Inferior parietal cortex (tissue), 1 donor: ENCODE measurements around the gene CST9.
"Not testable (repeated sequence)": the region's sequence is repeated elsewhere in the genome, so short reads cannot be mapped to it uniquely, and the experiment has no call there.

Experiments
- DNase-seq: peaks from one replicate; pipeline ENCODE4 v3.0.0-alpha.2; 2016; ENCODE audit errors: extremely low spot score

The CST9 gene

GRCh38 chr20:23623666-23624323 lies 18.1 kb upstream of the CST9 start:
- DNase-seq, result no peak

- DNase-seq, result no peak
Observed at GRCh38 chr20:23622839-23623343, 17.2 kb upstream of the CST9 start.

GRCh38 chr20:23622401-23622800 lies 16.7 kb upstream of the CST9 start:
- DNase-seq, result not testable (repeated sequence)

DNA sequence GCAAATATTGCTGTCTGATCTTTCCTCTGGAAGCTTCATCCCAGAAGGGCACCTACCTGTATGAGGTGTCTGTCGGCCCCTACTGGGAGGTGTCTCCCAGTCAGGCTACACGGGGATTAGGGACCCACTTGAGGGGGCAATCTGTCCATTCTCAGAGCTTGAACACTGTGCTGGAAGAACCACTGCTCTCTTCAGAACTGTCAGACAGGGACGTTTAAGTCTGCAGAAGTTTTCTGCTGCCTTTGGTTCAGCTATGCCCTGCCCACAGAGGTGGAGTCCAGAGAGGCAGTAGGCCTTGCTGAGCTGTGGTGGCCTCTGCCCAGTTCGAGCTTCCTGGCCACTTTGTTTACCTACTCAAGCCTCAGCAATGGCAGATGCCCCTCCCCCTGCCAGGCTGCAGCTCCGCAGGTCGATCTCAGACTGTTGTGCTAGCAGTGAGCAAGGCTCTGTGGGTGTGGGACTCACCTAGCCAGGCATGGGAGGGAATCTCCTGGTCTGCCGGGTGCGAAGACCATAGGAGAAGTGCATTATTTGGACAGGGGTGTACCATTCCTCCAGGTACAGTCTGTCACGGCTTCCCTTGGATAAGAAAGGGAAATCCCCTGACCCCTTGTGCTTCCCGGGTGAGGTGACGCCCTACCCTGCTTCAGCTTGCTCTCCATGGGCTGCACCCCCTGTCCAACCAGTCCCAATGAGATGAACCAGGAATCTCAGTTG lies 15.1 kb upstream of the CST9 start:
- not testable (repeated sequence) for DNase-seq

DNA sequence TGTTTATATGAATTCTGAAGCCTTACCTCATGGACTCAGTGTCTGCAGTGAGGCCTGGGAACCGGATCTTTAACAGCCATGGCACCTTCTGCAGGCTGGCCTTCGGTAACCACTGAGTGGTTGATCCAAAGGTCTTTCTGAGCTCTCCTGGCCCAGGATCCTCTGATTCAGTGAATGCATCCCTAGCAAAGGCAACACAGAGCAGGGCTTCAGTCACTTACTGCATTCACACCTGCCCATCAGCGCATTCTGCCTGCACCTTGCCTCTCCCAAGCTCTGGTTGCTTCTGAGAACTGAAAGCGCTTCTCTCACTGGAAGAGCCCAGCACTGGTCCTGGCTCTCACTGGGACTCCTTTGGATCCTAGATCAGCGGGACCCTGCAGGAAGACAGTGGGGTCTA lies 8.4 kb upstream of the CST9 start:
- DNase-seq, result no peak

DNA sequence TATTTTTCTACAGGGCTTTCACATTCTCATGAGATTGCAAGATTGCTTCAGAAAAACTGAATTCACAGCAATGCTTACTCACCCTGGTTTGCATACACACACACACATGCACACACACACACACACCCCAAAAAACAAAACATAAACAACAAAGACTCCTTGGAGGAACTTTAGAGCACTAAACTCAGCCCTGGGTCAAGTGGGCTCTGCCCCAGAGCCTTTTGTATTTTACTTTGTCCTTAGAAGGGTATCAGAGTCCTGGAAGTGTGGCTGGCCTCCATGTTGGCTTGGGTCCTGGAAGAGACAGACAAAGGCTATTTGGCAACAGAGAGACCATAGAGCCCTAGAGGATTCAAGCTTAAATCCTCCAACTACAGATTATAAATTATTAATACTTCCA lies 8.0 kb upstream of the CST9 start:
- no peak for DNase-seq

GRCh38 chr20:23612396-23612795 lies 6.7 kb upstream of the CST9 start:
- no peak for DNase-seq

GRCh38 chr20:23609486-23610109 lies 3.9 kb upstream of the CST9 start:
- DNase-seq, result no peak

DNA sequence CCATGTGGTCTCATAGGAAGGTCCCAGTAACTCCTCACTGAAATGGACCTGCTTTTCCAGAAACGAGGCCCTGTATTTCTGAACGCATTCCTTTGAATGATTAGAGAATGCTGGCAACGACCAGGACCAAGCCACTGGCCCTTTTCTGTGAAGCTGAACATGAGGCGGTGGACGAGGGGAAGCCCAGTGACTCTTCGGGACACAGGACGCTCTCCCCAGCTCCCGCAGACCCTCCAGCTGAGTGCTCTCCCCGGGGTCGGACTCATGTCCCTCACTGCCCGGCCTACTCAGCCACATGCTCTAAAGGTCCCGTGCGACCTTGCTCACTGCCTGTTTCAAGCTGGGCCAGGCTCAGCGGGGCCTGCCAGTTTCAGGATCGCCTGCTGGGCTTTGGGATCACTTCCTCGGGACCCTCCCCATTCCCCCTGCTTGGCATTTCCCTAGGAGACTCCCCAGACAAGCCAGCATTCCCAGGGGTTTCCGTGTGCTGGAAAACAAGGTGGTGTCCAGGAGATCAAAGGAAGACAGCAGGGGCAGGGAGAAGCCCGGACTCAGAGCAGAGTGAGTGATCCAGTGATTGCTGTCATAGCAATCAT lies 2.6 kb upstream of the CST9 start:
- DNase-seq, result no peak

DNA sequence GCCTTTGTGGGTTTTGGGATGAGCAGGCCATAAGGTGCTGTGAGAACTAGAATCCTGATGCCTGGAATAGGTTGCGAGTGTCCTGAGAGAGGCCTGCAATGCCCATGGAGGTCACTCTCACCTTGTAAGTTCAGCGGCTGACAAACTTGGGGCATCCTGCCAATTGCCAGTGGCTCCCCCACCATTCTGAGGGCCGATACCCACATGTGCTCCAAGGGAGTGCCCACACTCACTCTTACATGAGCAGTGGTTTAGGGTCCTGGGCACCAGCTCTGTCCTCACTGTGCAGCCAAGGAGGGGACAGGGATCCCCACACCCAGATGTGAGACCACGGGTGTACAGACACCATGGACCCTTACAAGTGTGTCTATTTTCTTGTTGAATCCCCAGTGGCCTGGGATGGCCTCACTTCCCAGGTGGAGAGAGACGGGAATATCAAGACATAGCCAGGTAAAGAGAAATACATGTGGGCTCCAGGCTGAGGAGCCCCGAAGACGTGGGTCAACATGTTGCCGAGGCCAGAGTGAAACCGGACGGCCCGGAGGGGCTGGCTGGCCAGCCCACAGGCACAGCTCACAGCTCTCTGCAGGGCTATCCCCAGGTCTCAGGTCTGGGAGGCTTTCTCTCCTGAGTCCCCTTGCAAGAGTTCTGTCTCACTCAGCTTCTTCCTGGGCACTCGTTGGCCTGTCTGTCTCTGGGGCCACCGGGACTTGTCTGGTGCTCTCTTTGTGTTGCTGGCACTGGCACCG lies 2.0 kb upstream of the CST9 start:
- DNase-seq, result no peak

DNA sequence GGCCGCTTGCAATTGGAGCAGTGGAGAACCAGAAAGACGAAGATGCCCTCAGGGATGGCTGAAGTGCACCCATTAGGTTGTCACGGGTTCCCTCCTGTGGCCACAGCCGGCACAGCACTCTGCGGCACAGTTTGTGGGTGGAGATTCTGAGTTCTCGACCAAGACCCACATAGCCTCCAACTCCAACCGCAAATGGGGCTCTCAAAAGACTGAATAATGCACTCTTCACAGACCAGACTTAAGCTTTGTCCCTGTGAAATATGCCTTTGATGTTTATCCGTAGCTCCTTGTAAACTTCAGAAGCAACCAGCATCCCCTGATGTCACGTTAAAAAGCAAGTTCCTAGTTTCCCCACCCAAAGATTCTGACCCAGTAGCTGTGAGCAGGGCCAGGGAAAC lies 934 bp upstream of the CST9 start:
- peak; percentile 83 for DNase-seq

DNA sequence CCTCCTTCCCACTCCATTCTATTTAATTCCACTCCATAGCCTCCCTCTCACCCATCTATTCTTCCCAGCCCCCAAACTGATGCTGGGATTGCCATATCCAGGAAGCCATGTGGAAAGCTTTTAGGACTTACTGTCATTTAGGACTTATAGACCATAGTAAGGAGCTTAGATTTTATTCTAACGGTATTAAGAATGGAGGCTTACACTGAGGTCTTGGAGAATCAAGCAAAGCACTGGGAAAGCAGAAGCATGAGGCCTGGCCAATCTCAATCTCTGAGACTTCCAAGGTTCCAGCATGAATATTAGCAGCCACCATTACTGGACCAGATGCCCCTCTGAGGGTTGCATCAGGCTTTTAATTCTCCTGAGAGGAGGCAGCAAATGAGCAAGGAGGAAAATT lies 1.4 kb downstream of the CST9 start:
- no peak for DNase-seq

DNA sequence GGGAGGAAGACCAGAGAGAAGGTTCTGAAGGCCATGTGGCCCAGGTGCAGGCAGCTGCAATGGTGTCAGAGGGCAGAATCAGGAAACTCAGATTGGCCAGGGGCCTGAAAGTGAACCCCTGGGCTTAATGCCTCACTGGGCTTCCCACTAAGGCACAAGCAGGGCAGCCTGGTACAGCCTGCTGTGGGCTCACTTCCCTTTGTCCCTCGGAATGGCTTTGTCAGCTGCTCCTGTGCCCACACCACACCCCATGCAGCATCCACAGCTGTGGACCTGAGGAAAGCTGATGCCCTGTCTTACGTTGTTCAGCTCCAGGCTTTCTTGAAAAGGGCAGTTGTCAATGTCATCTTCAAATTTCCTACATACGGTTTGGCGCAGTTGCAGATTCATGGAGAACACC lies 2.4 kb downstream of the CST9 start:
- no peak for DNase-seq

DNA sequence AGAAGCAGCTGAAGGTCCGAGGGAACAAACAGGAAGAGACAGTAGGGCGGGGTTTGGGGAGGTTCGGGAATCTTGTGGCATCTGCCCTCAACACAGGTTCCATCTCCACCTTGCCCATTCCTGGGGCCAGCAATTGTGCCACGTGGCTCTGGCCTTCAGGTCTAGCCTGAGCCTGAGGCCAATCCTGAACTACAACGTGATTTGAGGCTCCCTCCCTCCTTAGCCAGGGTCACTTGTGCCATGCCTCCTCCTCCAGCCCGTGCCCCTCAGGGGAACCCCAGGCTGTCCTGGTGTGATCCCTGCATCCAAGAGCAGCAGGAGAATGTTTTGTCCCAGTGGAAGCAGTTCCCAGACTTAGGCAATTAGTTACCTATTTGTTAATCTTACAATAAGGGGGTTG lies 3.0 kb downstream of the CST9 start:
- DNase-seq, result no peak

- no peak for DNase-seq
Observed at GRCh38 chr20:23602241-23602640, 3.5 kb downstream of the CST9 start.

DNA sequence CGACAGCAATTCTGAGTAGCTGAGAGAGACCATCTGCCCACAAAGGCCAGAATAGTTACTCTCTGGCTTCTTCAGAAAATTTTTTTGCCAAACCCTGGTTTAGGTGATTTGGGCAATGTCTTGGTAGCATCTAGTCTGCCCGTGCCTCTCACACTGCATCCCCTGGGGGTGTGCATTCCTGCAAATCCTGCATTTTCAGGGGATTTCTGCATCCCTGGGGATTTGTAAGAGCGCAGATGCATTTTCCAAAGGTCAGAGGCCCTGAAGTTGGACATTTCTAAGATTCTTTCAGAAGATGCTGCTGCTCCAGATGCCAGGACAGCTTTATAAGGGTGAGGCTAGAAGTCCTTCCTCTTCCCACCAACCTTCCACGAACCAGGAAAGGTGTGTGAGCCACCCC lies 4.0 kb downstream of the CST9 start:
- DNase-seq, result no peak

DNA sequence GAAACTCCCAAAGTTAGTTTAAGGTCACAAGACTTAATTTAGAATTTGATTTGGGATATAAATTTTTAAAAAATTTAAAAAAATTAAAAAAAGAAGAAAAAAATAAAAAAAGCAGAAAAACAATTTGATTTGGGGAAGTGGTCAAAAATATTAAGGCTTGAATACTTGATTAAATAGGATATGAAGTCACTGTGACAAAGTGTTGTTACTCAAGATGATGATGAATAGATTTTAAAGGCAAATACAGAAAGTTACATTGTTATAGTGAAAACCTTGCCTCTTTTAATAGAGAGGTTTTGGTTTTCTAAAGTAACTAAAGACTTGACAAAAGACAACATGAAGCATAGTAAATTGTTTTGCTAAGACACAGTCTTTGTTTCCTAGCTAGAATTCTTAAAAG lies 7.2 kb downstream of the CST9 start:
- no peak for DNase-seq

DNA sequence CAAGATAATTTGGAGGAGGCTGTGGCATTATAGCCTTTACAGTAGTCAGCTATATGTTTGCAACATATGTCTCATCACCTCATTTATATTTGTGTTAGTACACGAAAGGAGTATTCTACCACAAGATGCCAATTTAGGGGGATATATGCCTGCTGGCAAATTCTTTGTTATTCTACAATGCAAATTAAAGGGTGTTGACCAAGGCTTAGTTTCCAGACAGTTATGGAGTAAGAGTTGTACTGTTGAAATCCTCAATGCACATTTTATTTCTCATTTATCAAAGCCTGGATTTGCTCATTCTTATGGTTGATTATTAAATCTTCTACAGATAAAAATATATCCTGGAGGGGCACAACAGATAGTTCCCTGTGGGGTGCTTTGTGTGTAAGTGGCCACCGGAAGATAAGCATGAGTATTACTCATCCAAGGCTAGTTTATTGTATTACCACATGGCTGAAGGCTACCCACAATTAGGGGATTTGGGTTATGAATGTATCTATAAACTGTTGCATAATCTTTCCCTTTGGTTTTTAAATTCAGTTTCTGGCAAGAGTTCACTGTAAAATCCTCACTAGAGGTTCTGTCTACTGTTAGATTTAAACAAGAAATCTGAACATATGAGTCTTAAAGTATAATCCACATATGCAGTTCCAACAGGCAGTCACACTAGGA lies 9.0 kb downstream of the CST9 start:
- DNase-seq, result no peak

DNA sequence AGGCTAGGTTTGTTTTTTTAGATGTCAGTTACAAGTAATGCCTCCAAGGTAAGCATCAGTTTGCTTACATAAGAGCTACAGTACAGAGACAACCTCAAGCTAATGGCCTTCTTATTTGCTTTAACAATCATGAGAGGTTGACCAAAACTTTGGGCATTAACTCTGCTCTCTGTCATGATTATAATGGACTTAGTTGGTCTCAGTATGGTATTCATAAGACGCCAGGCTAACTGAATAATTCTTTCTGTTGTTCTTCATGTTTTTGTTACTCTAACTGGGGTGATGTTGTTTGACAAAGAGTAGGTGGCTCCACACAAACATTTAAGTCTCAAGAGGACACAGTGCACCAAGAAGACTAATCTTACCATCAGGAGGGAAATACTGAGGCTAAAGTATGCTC lies 9.8 kb downstream of the CST9 start:
- no peak for DNase-seq

- DNase-seq, result no peak
Observed at GRCh38 chr20:23588434-23589403, 17.0 kb downstream of the CST9 start.
